ENCODE data around the gene APOL5.

DNA sequence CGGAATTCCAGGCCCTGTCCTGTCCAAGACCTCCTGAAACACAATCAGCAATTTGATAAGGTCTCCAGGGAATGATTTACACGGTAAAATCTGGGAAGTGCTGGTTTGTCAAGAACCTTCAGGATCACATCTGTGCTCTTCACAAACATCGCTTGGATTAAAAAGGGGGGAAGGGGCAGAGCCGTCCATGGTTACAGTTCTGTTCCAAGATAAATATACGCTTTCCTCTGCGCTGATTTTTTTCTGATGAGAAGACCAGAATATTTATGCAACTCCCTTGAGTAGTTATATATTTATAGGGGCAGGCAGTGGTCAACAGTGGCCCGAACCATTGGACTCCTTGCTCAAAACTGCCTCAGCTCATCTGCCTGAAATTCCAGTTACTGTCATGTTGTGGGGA lies 9.2 kb upstream of the APOL5 start:
- TF ChIP-seq, protein P1, sequence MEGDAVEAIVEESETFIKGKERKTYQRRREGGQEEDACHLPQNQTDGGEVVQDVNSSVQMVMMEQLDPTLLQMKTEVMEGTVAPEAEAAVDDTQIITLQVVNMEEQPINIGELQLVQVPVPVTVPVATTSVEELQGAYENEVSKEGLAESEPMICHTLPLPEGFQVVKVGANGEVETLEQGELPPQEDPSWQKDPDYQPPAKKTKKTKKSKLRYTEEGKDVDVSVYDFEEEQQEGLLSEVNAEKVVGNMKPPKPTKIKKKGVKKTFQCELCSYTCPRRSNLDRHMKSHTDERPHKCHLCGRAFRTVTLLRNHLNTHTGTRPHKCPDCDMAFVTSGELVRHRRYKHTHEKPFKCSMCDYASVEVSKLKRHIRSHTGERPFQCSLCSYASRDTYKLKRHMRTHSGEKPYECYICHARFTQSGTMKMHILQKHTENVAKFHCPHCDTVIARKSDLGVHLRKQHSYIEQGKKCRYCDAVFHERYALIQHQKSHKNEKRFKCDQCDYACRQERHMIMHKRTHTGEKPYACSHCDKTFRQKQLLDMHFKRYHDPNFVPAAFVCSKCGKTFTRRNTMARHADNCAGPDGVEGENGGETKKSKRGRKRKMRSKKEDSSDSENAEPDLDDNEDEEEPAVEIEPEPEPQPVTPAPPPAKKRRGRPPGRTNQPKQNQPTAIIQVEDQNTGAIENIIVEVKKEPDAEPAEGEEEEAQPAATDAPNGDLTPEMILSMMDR (IDR thresholded peaks at IDR 0.05): no peak
- TF ChIP-seq POLR2A (IDR thresholded peaks at IDR 0.05; ENCODE audit: low read depth) (no peak), EP300 (IDR thresholded peaks at IDR 0.05) (no peak)

Data from esophagus muscularis mucosa (tissue), 4 donors.